IMR-90 (cell line): ENCODE measurements around the gene CDK5. TPM values are rescaled to one million over a fixed set of nuclear protein-coding genes. Genes with fewer than 3 reads are reported as not detected.

ENCODE experiments used
- ATAC-seq: fragments of 200-7000 bp; cut with Tn5 transposase; 2 replicates; pipeline ENCODE4 v1.9.1; 2020; ENCODE audit warnings: low read depth, mild to moderate bottlenecking, moderate library complexity
- BruUV-seq: library from RNA; stranded (reverse); fragments of 400-500 nt; replicated peaks from 2 replicates; lab custom pipeline; 2021; lab: Mats Ljungman, UMichigan
- CTCF ChIA-PET: fragments of 300-600 bp; formaldehyde crosslinking; extraction: SDS; loops from one replicate; lab custom pipeline; 2021; ENCODE audit warnings: antibody characterized with exemption; lab: Yijun Ruan, JAX
- POLR2A ChIA-PET: fragments of 300-600 bp; sonication (Branson Sonifier 250); formaldehyde crosslinking; loops from one replicate; lab custom pipeline; 2022; ENCODE audit warnings: antibody characterized with exemption; ENCODE audit not compliant: unreplicated experiment; lab: Charles Lee
- DNase-seq: peaks from one replicate; pipeline ENCODE4 v3.0.0; 2013
- H2AFZ ChIP-seq: replicated peaks from 2 replicates; pipeline ENCODE3; 2013; ENCODE audit warnings: low read length, mild to moderate bottlenecking; ENCODE audit not compliant: poor library complexity
- H2AK5ac ChIP-seq: 2 replicates; pipeline ENCODE4 v1.6.1; 2013; ENCODE audit warnings: low read depth, low read length, inconsistent platforms
- H2AK9ac ChIP-seq: replicated peaks from 2 replicates; pipeline ENCODE3; 2013; ENCODE audit warnings: mild to moderate bottlenecking, low read depth, low read length, moderate library complexity; ENCODE audit not compliant: poor library complexity
- H2BK120ac ChIP-seq: 2 replicates; pipeline ENCODE4 v1.6.1; 2013; ENCODE audit warnings: low read depth, low read length, inconsistent platforms
- H2BK15ac ChIP-seq: 3 replicates; pipeline ENCODE4 v1.6.1; 2013; ENCODE audit warnings: low read depth, low read length, inconsistent platforms
- H2BK20ac ChIP-seq: 2 replicates; pipeline ENCODE4 v1.6.1; 2013; ENCODE audit warnings: low read depth, mild to moderate bottlenecking, inconsistent platforms, low read length, moderate library complexity
- H2BK5ac ChIP-seq: 2 replicates; pipeline ENCODE4 v1.6.1; 2013; ENCODE audit warnings: mild to moderate bottlenecking, low read depth, low read length, inconsistent platforms; ENCODE audit not compliant: poor library complexity, severe bottlenecking
- H3K14ac ChIP-seq: replicated peaks from 2 replicates; pipeline ENCODE4 v1.6.1; 2013; ENCODE audit warnings: low read depth, low read length, inconsistent platforms
- H3K18ac ChIP-seq: 2 replicates; pipeline ENCODE4 v1.6.1; 2013; ENCODE audit warnings: low read depth, low read length, control low read depth
- H3K23ac ChIP-seq: 2 replicates; pipeline ENCODE4 v1.6.1; 2013; ENCODE audit warnings: low read depth, low read length, inconsistent platforms
- H3K27ac ChIP-seq: 2 replicates; pipeline ENCODE4 v1.5.1; 2013; ENCODE audit warnings: mild to moderate bottlenecking, control low read depth, low read length; ENCODE audit not compliant: insufficient read depth
- H3K27me3 ChIP-seq: 2 replicates; pipeline ENCODE4 v1.6.1; 2013; ENCODE audit warnings: low read length; ENCODE audit not compliant: control insufficient read depth, insufficient read depth
- H3K36me3 ChIP-seq: 2 replicates; pipeline ENCODE4 v1.6.1; 2013; ENCODE audit warnings: low read length, mixed read lengths; ENCODE audit not compliant: control insufficient read depth, insufficient read depth
- H3K4ac ChIP-seq: 2 replicates; pipeline ENCODE4 v1.6.1; 2013; ENCODE audit warnings: low read depth, low read length, inconsistent platforms
- H3K4me1 ChIP-seq: 2 replicates; pipeline ENCODE4 v1.6.1; 2013; ENCODE audit warnings: low read length, mixed read lengths; ENCODE audit not compliant: control insufficient read depth, insufficient read depth
- H3K4me2 ChIP-seq: 2 replicates; pipeline ENCODE4 v1.6.1; 2013; ENCODE audit warnings: low read depth, mild to moderate bottlenecking, control low read depth, low read length, moderate library complexity
- H3K4me3 ChIP-seq: 2 replicates; pipeline ENCODE4 v1.5.1; 2013; ENCODE audit warnings: low read depth, mild to moderate bottlenecking, control low read depth, low read length, moderate library complexity; ENCODE audit not compliant: insufficient read depth
- H3K56ac ChIP-seq: 2 replicates; pipeline ENCODE4 v1.6.1; 2013; ENCODE audit warnings: low read length, inconsistent platforms; ENCODE audit not compliant: insufficient read depth; ENCODE audit errors: extremely low read depth
- H3K79me1 ChIP-seq, 2 experiments: 2 replicates each; pipeline ENCODE4 v1.6.1; 2013; ENCODE audit warnings: low read length in 2 of 2, inconsistent platforms in 1 of 2, low read depth in 1 of 2
- H3K9ac ChIP-seq: 2 replicates; pipeline ENCODE4 v1.6.1; 2013; ENCODE audit warnings: low read depth, low read length, control low read depth
- H3K9me1 ChIP-seq: 2 replicates; pipeline ENCODE4 v1.6.1; 2013; ENCODE audit warnings: low read length, inconsistent platforms; ENCODE audit not compliant: insufficient read depth
- H3K9me3 ChIP-seq: 2 replicates; pipeline ENCODE4 v1.6.1; 2013; ENCODE audit warnings: low read length; ENCODE audit not compliant: control insufficient read depth, insufficient read depth
- H4K20me1 ChIP-seq: 2 replicates; pipeline ENCODE4 v1.6.1; 2013; ENCODE audit warnings: low read length, inconsistent platforms; ENCODE audit not compliant: insufficient read depth
- H4K5ac ChIP-seq: 2 replicates; pipeline ENCODE4 v1.6.1; 2013; ENCODE audit warnings: mild to moderate bottlenecking, low read depth, low read length, control low read depth
- H4K8ac ChIP-seq, 2 experiments: 2 replicates each; pipeline ENCODE4 v1.6.1; 2013; ENCODE audit warnings: low read depth in 2 of 2, low read length in 2 of 2, control low read depth in 1 of 2, inconsistent platforms in 1 of 2
- H4K91ac ChIP-seq: 2 replicates; pipeline ENCODE4 v1.6.1; 2013; ENCODE audit warnings: low read depth, low read length, inconsistent platforms; ENCODE audit not compliant: insufficient read depth
- CHD1 ChIP-seq: IDR thresholded peaks from 2 replicates; pipeline ENCODE4 v1.6.1; 2012; ENCODE audit warnings: low read depth, low read length, improper control_type of control experiment
- FOS ChIP-seq: fragments of 150-350 bp; IDR thresholded peaks from 2 replicates; pipeline ENCODE4 v1.6.1; 2016; ENCODE audit warnings: low read depth, low read length
- MAFK ChIP-seq: IDR thresholded peaks from 2 replicates; pipeline ENCODE4 v1.6.1; 2012; ENCODE audit warnings: low read depth, low read length, improper control_type of control experiment
- MAZ ChIP-seq: IDR thresholded peaks from 2 replicates; pipeline ENCODE4 v1.6.1; 2012; ENCODE audit warnings: low read depth, mild to moderate bottlenecking, low read length, improper control_type of control experiment, moderate library complexity, borderline replicate concordance
- NFE2L2 ChIP-seq: fragments of 150-350 bp; IDR thresholded peaks from 2 replicates; pipeline ENCODE4 v1.6.1; 2016; ENCODE audit warnings: low read depth, mild to moderate bottlenecking, low read length
- RCOR1 ChIP-seq: IDR thresholded peaks from 2 replicates; pipeline ENCODE4 v1.6.1; 2012; ENCODE audit warnings: mild to moderate bottlenecking, low read length, improper control_type of control experiment; ENCODE audit not compliant: insufficient replicate concordance
- SMC3 ChIP-seq: fragments of 150-350 bp; IDR thresholded peaks from 2 replicates; pipeline ENCODE4 v1.6.1; 2016; ENCODE audit warnings: low read depth, mild to moderate bottlenecking, antibody characterized with exemption, low read length, moderate library complexity
- WGBS, 2 experiments: methylation state at CpG; one replicate each; pipeline versions ENCODE4 v1.1.5 to v1.1.7; 2013; ENCODE audit warnings: missing lambda C conversion rate in 2 of 2; ENCODE audit not compliant: insufficient read length in 1 of 2; ENCODE audit errors: extremely low coverage in 2 of 2; 5-methylcytosine and 5-hydroxymethylcytosine counted together
- dilution Hi-C: fragments of 300-500 bp; cut with HindIII; formaldehyde crosslinking; loops from one replicate; pipeline ENCODE4 v1.14.3; 2018; ENCODE audit warnings: low sequenced_read_pairs; ENCODE audit not compliant: unreplicated experiment
- in situ Hi-C: fragments of 300-500 bp; cut with MboI; formaldehyde crosslinking; loops from 3 replicates; pipeline ENCODE4 v1.14.3; 2019; ENCODE audit warnings: low sequenced_read_pairs, inconsistent platforms, mixed read lengths
- intact Hi-C: fragments of 100-400 bp; cut with micrococcal nuclease; formaldehyde crosslinking; loops from 2 replicates; pipeline ENCODE4 v1.10.0; 2022
- polyA plus RNA-seq, 3 experiments: library from polyadenylated mRNA; depleted of rRNA; stranded (reverse); fragments of >200 nt; gene quantifications; 2 replicates each; pipeline ENCODE4 v1.2.3, GENCODE V29; 2012; ENCODE audit warnings: low replicate concordance in 1 of 3
- total RNA-seq: library from RNA; depleted of rRNA; stranded (reverse); fragments of >200 nt; gene quantifications from 2 replicates; pipeline ENCODE4 v1.2.3, GENCODE V29; 2012

Gene CDK5
- total and polyA plus RNA-seq, 2 of the 4 experiments (the other 2 are of a cell fraction) = 22.4 to 34.8 TPM

DNA sequence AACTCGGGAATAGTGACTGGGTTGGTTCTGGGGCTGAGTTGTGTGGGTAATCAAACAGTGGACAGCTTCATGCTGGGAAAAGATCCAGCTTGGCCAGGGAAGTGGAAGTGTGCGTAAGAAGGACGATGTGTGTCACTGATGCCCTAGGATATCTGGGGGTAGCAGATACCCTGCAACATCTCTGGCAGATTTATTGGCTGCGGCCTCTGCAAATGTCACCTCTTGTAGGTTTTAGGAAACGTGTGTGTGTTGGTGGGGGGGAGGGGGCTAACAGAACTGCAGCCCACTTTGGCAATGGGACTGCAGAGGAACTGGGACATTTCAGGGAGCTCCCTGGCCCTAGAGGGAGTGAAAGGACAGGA is 27.6 kb upstream of the CDK5 start:
- no TSS peak for BruUV-seq
- 0 out of 2 replicates have a peak overlapping the region, but pooled peaks have one; percentile 4 for H3K23ac ChIP-seq
- no peak overlapping the region for H3K18ac ChIP-seq
- TF ChIP-seq MAFK (no peak), MAZ (no peak), RCOR1 (no peak), CHD1 (no peak), FOS (no peak), NFE2L2 (no peak), SMC3 (no peak)
- peak overlapping the region; percentile 3; the same call in 1 of the 2 replicates for H3K27ac ChIP-seq
- ChIA-PET CTCF (interaction anchor here (0.8 to 1.3 kb wide), 2 partner anchors 26 to 46 kb away, joined by 3 to 7 read pairs; no protein-coding TSS in a partner anchor), POLR2A (no interaction called here)
- WGBS, 2 experiments = 0% methylated on average over 2 of the region's 5 CpGs; no CpG with 5 or more reads in 1 of the 2 experiments
- peaks cover 10 to 43% of the 10 kb centered on the region in 2 experiments; a peak in 3 of 4 replicates for H3K79me1 ChIP-seq
- H3K56ac ChIP-seq = peak overlapping the region; percentile 11; the same call in 1 of the 2 replicates
- H3K9me1 ChIP-seq = peaks cover 8% of the 10 kb centered on the region
- H2AK9ac ChIP-seq = peak overlapping the region; percentile 76
- no peak overlapping the region for H2BK20ac ChIP-seq
- no peak overlapping the region for H2BK5ac ChIP-seq
- H3K27me3 ChIP-seq = no peaks in the 10 kb centered on the region
- intact Hi-C loops = no loop called here
- no peak overlapping the region for H2BK120ac ChIP-seq
- no peak overlapping the region for H3K4me3 ChIP-seq
- peaks cover 29% of the 10 kb centered on the region for H4K20me1 ChIP-seq
- DNase-seq = no peak
- no peak for ATAC-seq
- H3K14ac ChIP-seq = 0 out of 2 replicates have a peak overlapping the region, but pooled peaks have one; percentile 2
- peak overlapping the region; percentile 86; the same call in 1 of the 2 replicates for H3K4me2 ChIP-seq
- dilution Hi-C loops = no loop called here
- peaks cover 33% of the 10 kb centered on the region for H3K4me1 ChIP-seq
- H3K9ac ChIP-seq = peak overlapping the region; percentile 92
- in situ Hi-C loops = no loop called here
- peak overlapping the region; percentile 65; the same call in 1 of the 3 replicates for H2BK15ac ChIP-seq
- H2AK5ac ChIP-seq = peak overlapping the region; percentile 74
- H4K8ac ChIP-seq = peak overlapping the region; percentile 87 to 97; a peak in 2 of 4 replicates
- H4K91ac ChIP-seq = peak overlapping the region; percentile 27
- H3K4ac ChIP-seq = peak overlapping the region; percentile 81
- H4K5ac ChIP-seq = no peak overlapping the region
- H2AFZ ChIP-seq = peak overlapping the region; percentile 90
- H3K9me3 ChIP-seq = no peaks in the 10 kb centered on the region
- no peaks in the 10 kb centered on the region for H3K36me3 ChIP-seq
